GM12872 (cell line): ENCODE results near the gene OR12D2.

Experiments
- TF ChIP-seq, protein P1 (sequence below): IDR thresholded peaks from 3 replicates; pipeline ENCODE4 v1.5.1; 2011; ENCODE audit warnings: low read depth, mild to moderate bottlenecking, low read length, moderate library complexity; ENCODE audit not compliant: insufficient read depth

Gene OR12D2, protein sequence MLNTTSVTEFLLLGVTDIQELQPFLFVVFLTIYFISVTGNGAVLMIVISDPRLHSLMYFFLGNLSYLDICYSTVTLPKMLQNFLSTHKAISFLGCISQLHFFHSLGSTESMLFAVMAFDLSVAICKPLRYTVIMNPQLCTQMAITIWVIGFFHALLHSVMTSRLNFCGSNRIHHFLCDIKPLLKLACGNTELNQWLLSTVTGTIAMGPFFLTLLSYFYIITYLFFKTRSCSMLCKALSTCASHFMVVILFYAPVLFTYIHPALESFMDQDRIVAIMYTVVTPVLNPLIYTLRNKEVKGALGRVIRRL

DNA sequence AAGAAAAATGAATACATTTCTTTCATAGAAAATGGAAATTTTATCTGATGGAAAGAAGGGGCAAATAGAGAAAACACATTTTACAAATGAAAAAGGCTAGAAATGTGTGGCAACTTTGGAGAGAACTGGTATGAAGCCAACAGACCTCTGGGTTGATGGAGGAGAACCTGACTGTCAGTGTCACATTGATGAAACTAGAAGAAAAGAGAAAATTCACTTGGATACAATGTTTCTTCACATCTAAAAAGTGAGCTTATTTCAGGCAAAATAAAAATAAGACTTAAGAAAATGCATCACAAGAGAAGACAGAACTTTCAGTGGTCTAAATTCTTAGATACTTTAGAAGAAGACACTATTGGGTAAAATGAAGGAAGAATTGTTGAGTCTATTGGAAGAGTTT lies at the start of gene OR12D2:
Gene OR12D2, plus strand, starts transcription at position 301 of the 400 bp plus-strand sequence. CDS start 1,069 bp downstream, outside the sequence.
- TF ChIP-seq, protein P1, sequence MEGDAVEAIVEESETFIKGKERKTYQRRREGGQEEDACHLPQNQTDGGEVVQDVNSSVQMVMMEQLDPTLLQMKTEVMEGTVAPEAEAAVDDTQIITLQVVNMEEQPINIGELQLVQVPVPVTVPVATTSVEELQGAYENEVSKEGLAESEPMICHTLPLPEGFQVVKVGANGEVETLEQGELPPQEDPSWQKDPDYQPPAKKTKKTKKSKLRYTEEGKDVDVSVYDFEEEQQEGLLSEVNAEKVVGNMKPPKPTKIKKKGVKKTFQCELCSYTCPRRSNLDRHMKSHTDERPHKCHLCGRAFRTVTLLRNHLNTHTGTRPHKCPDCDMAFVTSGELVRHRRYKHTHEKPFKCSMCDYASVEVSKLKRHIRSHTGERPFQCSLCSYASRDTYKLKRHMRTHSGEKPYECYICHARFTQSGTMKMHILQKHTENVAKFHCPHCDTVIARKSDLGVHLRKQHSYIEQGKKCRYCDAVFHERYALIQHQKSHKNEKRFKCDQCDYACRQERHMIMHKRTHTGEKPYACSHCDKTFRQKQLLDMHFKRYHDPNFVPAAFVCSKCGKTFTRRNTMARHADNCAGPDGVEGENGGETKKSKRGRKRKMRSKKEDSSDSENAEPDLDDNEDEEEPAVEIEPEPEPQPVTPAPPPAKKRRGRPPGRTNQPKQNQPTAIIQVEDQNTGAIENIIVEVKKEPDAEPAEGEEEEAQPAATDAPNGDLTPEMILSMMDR: no peak

DNA sequence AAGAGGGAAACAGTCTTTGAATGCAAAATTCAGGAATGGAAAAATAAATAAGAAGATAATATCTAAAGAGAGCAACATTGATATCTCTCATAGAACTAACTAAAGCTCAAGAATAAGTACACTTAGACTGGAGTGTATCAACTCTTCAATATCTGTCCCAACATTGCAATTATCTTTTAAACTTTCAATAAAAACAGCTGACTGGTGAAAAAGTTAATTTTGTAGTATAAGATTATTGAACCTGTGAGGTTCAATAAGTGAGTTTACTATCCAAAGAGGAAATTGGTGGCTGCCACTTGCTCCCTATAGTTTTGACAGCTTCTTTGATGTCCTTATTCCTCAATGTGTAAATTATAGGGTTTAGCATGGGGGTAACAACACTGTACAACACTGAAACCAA lies 40.5 kb upstream of the OR12D2 start:
- TF ChIP-seq, protein P1: no peak

DNA sequence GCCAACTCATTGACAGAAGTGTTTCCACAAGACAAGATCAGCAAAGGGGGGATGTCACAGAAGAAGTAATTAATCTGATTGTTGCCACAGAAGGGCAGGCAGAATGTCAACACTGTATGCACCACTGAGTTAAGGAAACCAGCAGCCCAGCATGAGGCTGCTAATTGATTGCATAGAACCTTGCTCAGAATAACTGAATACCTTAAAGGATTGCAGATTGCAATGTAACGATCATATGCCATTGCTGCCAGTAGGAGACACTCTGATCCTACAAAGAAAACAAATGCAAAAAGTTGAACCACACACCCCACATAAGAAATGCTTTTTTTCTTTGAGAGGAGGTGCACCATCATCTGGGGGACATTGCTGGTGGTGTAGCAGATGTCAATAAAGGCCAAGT lies 39.8 kb upstream of the OR12D2 start:
- TF ChIP-seq, protein P1: no peak; the same call in 2 of the 3 replicates

DNA sequence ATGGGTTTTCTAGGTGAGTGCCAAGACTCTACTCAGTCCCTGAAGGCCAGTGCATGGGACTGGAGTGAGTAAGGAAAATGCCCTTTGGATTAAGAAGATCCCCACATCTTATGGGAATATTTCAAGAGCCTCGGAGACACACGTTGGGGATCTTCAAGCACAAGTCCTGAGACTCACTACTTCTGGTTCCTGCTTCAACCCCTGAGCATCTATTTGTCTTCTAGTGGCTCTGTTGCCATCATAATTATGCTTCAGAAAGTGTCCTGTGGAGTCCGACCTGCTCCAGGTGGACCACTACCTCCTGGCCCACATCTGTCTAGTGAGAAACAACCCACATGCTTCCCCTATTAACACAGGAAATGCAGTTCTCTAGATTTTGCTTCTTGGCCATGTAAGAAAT lies 26.7 kb upstream of the OR12D2 start, which contains the start of gene OR5V1:
Gene OR5V1, minus strand, starts transcription at position 101 of the 400 bp plus-strand sequence. CDS start 12,670 bp downstream, outside the sequence.
- TF ChIP-seq, protein P1: no peak

DNA sequence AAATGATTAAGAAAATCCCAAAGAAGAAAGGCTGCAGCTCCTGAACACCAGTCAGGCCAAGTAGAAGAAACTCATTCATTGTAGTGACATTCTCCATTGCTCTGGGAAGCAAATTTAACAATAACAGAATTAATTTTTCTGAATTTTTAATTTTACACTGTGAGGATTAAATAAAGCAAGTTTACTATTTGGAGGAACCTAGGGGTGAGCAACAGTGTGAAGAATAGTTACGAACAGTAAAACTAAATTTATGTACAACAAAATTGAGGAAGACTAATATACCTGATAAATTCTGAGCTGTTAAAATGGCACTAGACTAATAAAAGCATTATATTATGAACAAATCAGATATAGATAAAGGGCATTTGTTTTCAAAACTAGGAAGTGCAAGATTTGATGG lies 20.2 kb upstream of the OR12D2 start, which contains the start of gene OR12D3:
Gene OR12D3, minus strand, starts transcription at position 101 of the 400 bp plus-strand sequence. Its CDS starts 4 bp downstream, at position 97.
- TF ChIP-seq, protein P1: no peak

DNA sequence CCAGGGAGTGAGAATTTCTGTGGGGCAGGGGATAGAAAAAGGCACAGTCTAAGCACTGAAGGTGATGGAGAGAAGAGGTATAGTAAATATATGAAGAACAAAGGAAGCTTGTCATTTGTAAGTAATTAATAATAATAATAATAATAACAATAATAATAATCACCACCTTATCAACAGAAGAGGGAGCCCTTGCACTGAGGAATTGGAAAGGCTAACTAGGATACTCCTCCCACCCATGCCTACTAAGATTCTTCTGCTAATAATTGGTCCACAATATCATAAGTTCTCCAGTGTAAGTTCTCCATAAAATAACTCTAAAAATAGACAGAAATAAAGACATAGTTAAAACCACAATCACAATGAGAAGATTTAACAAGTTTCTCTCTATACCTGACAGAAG lies 19.4 kb upstream of the OR12D2 start:
- TF ChIP-seq, protein P1: no peak

DNA sequence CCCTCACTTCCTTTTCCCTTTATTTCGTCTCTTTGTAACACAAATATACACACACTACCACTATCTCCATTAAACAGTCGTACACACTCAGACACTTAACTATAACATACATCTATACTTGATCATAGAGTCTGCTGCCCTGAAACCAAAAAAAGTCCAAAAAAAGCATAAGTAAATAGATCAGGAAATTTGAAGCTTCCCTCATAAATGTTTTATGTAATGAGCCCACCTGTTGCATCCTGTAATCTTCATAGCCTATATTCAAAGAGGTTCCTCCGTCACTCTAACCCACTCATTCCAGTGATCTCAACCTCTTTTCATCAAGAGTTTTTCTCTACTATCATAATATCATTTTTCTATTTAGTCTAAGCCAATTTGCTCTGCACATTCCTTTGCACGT lies 6.9 kb upstream of the OR12D2 start:
- TF ChIP-seq, protein P1: no peak
